Pulmonary artery endothelial cell (primary cell): Measurements from ENCODE around the gene TOMM22. TPM values are rescaled to one million over a fixed set of nuclear protein-coding genes. Genes with fewer than 3 reads are reported as not detected.
"Not testable (repeated sequence)": the region's sequence is repeated elsewhere in the genome, so short reads cannot be mapped to it uniquely, and the experiment has no call there.

ENCODE experiments used
- DNase-seq: peaks from one replicate; pipeline ENCODE4 v3.0.0-alpha.2; 2011; ENCODE audit warnings: low read depth, low spot score
- total RNA-seq: library from RNA; depleted of rRNA; stranded (reverse); fragments of >200 nt; gene quantifications from 2 replicates; pipeline ENCODE4 v1.2.3, GENCODE V29; 2014

The TOMM22 gene
- 98.5 and 102 TPM in 2 replicates for total RNA-seq

- peak; percentile 60 for DNase-seq
Observed at GRCh38 chr22:38681582-38682335, at the start of gene TOMM22. Gene TOMM22 (plus strand): TSS chr22:38681957. CDS start chr22:38681979, 22 bp downstream.

DNA sequence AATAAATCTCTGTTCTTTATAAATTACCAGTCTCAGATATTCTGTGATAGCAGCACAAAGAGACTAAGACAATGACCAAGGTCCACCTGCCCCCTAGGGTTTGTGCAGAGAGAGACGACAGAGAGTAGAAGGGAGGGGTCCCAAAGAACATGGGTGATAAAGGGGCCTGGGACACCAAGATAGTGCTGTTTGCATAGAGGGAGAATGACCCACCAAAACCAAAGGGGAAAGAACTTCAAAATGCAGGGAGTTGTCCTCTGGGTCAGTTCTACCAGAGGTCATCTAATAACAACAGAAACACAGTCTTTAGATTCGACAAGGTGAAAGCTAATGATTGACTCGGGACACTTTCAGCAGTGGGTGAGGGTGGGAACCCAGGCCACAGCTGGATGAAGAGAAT is 49.2 kb upstream of the TOMM22 start:
- no peak for DNase-seq

GRCh38 chr22:38638216-38638615 is 43.5 kb upstream of the TOMM22 start:
- no peak for DNase-seq

- no peak for DNase-seq
Observed at GRCh38 chr22:38638728-38639127, 43.0 kb upstream of the TOMM22 start.

- DNase-seq, result no peak
Observed at GRCh38 chr22:38641476-38642040, 40.2 kb upstream of the TOMM22 start.

DNA sequence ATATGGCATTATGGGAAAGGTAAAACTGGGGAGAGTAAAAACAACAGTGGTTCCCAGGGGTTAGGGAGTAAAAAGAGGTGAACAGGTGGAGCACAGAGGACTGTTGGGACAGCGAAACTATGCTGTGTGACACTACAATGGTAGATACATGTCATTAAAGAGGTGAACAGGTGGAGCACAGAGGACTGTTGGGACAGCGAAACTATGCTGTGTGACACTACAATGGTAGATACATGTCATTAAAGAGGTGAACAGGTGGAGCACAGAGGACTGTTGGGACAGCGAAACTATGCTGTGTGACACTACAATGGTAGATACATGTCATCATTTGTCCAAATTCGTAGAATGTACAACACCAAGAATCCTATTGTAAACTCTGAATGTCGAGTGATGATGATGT is 37.5 kb upstream of the TOMM22 start:
- DNase-seq, result not testable (repeated sequence)

DNA sequence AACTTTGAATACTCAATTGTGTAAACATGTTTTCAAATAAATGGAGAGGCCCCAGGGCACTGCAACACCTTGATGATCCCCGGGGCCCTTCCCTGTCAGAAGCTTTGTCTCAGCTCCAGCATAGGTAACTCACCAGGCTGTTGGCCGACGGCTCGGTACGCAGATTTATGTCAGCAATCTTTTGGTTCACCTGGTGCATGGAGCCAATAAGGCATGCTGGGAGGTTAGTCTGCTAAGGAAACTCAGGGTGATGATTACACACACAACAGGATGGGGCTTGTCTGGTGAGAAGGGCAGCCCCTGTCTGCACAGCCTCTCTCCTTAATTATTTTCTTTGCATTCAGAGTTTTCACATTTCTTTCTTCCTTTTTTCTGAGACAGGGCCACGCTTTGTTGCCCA is 36.3 kb upstream of the TOMM22 start:
- DNase-seq, result no peak

DNA sequence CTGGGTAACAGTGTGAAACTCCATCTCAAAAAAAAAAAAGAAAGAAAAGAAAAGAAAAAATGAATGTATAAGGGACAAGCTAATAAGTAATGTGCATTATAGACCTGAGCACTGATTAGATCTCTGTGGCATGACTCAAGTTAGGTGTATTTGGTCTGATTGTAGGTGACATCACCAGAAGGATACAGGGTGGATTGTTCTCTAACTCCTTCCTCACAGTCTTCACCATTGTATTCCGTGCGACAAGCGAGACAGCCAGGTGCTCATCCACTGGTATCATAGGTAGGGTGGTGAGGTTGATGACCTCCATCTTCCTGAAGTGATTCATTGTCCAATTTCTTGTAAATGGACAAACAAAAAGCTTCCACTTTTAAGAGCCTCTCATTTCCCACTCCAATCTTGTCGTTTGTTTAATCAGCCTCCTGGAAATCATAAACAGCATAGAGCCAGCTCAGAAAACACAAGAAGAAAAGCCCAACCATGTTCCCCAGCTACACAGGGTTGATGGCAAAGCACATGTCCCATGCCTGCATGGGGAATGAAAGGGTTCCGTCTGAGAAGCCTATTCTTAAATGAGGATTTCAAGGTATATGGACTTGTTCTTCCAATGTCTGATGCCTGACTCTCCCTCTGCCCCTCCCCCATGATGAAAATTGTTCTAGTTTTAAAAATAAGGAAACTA is 31.8 kb upstream of the TOMM22 start:
- DNase-seq, result no peak

- no peak for DNase-seq
Observed at GRCh38 chr22:38652859-38653258, 28.9 kb upstream of the TOMM22 start.

DNA sequence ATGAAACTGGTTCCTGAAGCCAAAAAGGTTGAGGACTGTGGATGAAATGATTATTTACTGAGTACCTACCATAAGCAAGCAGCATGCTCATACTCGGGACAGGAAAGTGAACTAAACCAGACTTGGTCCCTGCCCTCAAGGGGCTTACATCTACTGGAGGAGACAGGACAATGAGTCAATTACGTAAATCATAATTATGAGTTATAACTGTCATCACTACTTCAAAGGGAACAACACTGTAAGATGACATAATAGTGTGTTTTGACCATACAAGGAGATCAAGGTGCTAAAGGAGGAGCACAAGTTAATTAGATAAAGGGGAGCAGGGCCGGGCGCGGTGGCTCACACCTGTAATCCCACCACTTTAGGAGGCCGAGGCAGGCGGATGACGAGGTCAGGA is 28.0 kb upstream of the TOMM22 start:
- no peak for DNase-seq

DNA sequence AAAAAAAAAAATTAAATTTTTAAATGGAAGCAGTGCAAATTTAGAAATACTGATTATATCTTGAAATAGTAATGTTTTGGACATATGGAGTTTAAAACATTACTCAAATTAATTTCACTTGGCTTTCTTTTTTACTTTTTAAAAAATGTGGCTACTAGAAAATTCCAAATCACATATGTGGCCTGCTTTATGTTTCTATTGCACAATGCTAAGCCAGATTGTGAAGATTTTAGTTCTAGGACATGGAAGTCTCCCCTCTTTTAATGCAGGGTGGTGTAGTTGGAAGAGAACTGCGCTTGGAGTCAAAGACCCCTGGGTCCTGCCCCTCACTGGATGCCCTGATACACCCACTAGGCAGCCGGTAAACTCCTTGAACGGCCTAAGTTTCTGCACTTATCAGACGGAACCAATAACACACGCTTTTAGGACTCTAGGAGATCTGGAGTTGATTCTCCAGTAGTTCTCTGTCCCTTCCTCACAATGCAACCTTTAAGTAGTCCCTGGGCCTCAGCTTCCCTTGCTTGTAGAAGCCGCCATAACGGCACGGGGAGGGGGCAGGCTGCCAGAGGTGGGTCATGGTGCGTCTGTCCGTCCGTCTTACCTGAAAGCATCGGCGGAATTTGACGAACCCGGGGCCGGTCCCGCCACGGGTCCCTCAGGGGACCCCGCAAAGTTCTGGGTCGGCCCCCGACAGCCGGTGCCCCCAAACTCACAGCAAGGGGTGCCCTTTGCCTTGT is 26.1 kb upstream of the TOMM22 start:
- no peak for DNase-seq

- peak; percentile 59 for DNase-seq
Observed at GRCh38 chr22:38656256-38657044, 25.3 kb upstream of the TOMM22 start, which contains the start of the genes CBY1 and FAM227A. Gene CBY1 (plus strand): TSS chr22:38656638. CDS start chr22:38668055, 11,417 bp downstream. Gene FAM227A (minus strand): TSS chr22:38656392. CDS start chr22:38650168, 6,224 bp downstream.

GRCh38 chr22:38657045-38657909 is 24.5 kb upstream of the TOMM22 start:
- no peak for DNase-seq

GRCh38 chr22:38674888-38675287 is 6.9 kb upstream of the TOMM22 start:
- DNase-seq, result no peak

GRCh38 chr22:38675833-38676232 is 5.9 kb upstream of the TOMM22 start:
- no peak for DNase-seq

GRCh38 chr22:38684895-38685294 is 3.1 kb downstream of the TOMM22 start:
- no peak for DNase-seq

- no peak for DNase-seq
Observed at GRCh38 chr22:38685761-38686160, 4.0 kb downstream of the TOMM22 start.

GRCh38 chr22:38689651-38690050 is 7.9 kb downstream of the TOMM22 start:
- DNase-seq, result no peak

- no peak for DNase-seq
Observed at GRCh38 chr22:38694049-38694448, 12.3 kb downstream of the TOMM22 start.

GRCh38 chr22:38694940-38695339 is 13.2 kb downstream of the TOMM22 start:
- no peak for DNase-seq
